H1 (cell line): ENCODE measurements around the gene DNAI2. TPM values are rescaled to one million over a fixed set of nuclear protein-coding genes. Genes with fewer than 3 reads are reported as not detected.

Experiments used
- ASH2L ChIP-seq: fragments of 200-600, 300-600 bp; sonication (generic); IDR thresholded peaks from one replicate; pipeline ENCODE4 v1.7.1; 2017; ENCODE audit warnings: low read length
- CEBPB ChIP-seq: IDR thresholded peaks from 2 replicates; pipeline ENCODE4 v1.6.1; 2012; ENCODE audit warnings: low read depth, low read length
- CHD7 ChIP-seq: fragments of 300-600 bp; sonication (generic); IDR thresholded peaks from 2 replicates; pipeline ENCODE4 v1.7.1; 2012; ENCODE audit warnings: low read length, moderate library complexity, mild to moderate bottlenecking, inconsistent platforms; ENCODE audit not compliant: insufficient replicate concordance
- EP300 ChIP-seq, 2 experiments: IDR thresholded peaks; 1 replicate in 1 of 2; 2 replicates in 1 of 2; pipeline ENCODE4 v1.6.1; 2011 to 2012; ENCODE audit warnings: low read depth in 2 of 2, low read length in 2 of 2, mild to moderate bottlenecking in 2 of 2, borderline replicate concordance in 1 of 2, inconsistent platforms in 1 of 2, moderate library complexity in 1 of 2
- HDAC2 ChIP-seq, 2 experiments: fragments of 300-600 bp in 1 of 2; sonication (generic) in 1 of 2; IDR thresholded peaks; 2 replicates each; pipeline ENCODE4 v1.6.1; 2011 to 2012; ENCODE audit warnings: low read depth in 2 of 2, low read length in 2 of 2, mild to moderate bottlenecking in 2 of 2, moderate library complexity in 2 of 2, borderline replicate concordance in 1 of 2, inconsistent platforms in 1 of 2
- HDAC6 ChIP-seq: IDR thresholded peaks from one replicate; pipeline ENCODE4 v1.7.1; 2012; ENCODE audit warnings: low read depth, mild to moderate bottlenecking, inconsistent platforms, low read length, moderate library complexity
- KDM4A ChIP-seq: IDR thresholded peaks from one replicate; pipeline ENCODE4 v1.7.1; 2012; ENCODE audit warnings: low read depth, mild to moderate bottlenecking, moderate library complexity, low read length, inconsistent platforms; ENCODE audit not compliant: severe bottlenecking
- POU5F1 ChIP-seq: IDR thresholded peaks from 2 replicates; pipeline ENCODE4 v1.6.1; 2011; ENCODE audit warnings: low read depth, mild to moderate bottlenecking, low read length, moderate library complexity
- SUZ12 ChIP-seq: fragments of 200-600 bp; sonication (generic); IDR thresholded peaks from 2 replicates; pipeline ENCODE4 v1.6.1; 2012; ENCODE audit warnings: mild to moderate bottlenecking, inconsistent platforms, low read length, moderate library complexity, mixed read lengths
- TBP ChIP-seq: IDR thresholded peaks from 2 replicates; pipeline ENCODE4 v1.6.1; 2011; ENCODE audit warnings: low read depth, low read length, improper control_type of control experiment
- polyA plus RNA-seq, 7 experiments: library from polyadenylated mRNA; depleted of rRNA in 3 of 7; stranded (reverse) in 5 of 7; unstranded in 2 of 7; fragments of >200 nt in 5 of 7; fragments of 200-250 nt in 2 of 7; gene quantifications; 1 replicate in 5 of 7; 2 replicates in 1 of 7; 4 replicates in 1 of 7; pipeline versions ENCODE4 v1.2.1 to v1.2.3, GENCODE V29; 2011 to 2013; ENCODE audit warnings: missing spikeins in 2 of 7, mixed read lengths in 2 of 7
- total RNA-seq: library from RNA; stranded (reverse); fragmentation: NEBNext Ultra II Directional; extraction: Animal tissue kit (Norgen Biotek cat#: 25700); gene quantifications from 2 replicates; pipeline ENCODE4 v1.2.1, GENCODE V29; 2021

The DNAI2 gene
- total and polyA plus RNA-seq, 2 of the 8 experiments (the other 6 are each of a cell fraction or from before 2014, with no cell fraction given): 0.08 to 0.15 TPM

GRCh38 chr17:74245145-74245831 is 28.7 kb upstream of the DNAI2 start (continued):
- TF ChIP-seq HDAC2 (IDR thresholded peaks at IDR 0.05; ENCODE audit: borderline replicate concordance in 1 of 2, low read depth in 2 of 2, low read length in 2 of 2) (peak; percentile 94 to 97; a peak in 2 of 4 replicates), HDAC6 (no peak), POU5F1 (no peak), KDM4A (no peak), CHD7 (no peak), TBP (no peak), ASH2L (peak; percentile 26), SUZ12 (0 out of 2 replicates have a peak, but pooled peaks have one; percentile 27), EP300 (IDR thresholded peaks at IDR 0.05; ENCODE audit: borderline replicate concordance in 1 of 2, low read depth in 2 of 2, low read length in 2 of 2) (0 out of 3 replicates have a peak, but pooled peaks of 1 of the 2 experiments have one; percentile 48), CEBPB (no peak)
